ENCODE measurements around the gene SP110. TPM values are rescaled to one million over a fixed set of nuclear protein-coding genes. Genes with fewer than 3 reads are reported as not detected.

Gene SP110
- total and polyA plus RNA-seq, 9 of the 15 experiments (the other 6 are each of a cell fraction or from before 2014, with no cell fraction given), result 3.6 to 11.0 (median 7.1) TPM

- Histone ChIP-seq H2AFZ (ENCODE audit: low read depth, low read length) (no peak overlapping the region), H3K9me1 (ENCODE audit: control insufficient read depth, insufficient read depth, low read length) (no peaks in the 10 kb centered on the region), H3K27me3 (ENCODE audit: control insufficient read depth in 2 of 2, insufficient read depth in 2 of 2, low read length in 2 of 2) (peaks cover 0 to 21% of the 10 kb centered on the region in 2 experiments; a peak in 4 of 5 replicates), H4K20me1 (replicated peaks; ENCODE audit: control insufficient read depth, insufficient read depth, low read length) (no peaks in the 10 kb centered on the region), H3K4me2 (ENCODE audit: insufficient read depth, low read length) (no peak overlapping the region), H3K4me3 (no peak overlapping the region), H3K9ac (ENCODE audit: insufficient read depth in 1 of 2, low read depth in 2 of 2, low read length in 2 of 2) (no peak overlapping the region), H3K36me3 (ENCODE audit: control insufficient read depth, insufficient read depth, low read length) (no peaks in the 10 kb centered on the region), H3K4me1 (replicated peaks in 1 of 2; ENCODE audit: control insufficient read depth in 2 of 2, insufficient read depth in 2 of 2, low read length in 2 of 2) (no peaks in the 10 kb centered on the region; a peak in 2 of 5 replicates), H3K27ac (ENCODE audit: extremely low read depth, low read depth, low read length) (no peak overlapping the region), H3K79me2 (ENCODE audit: control insufficient read depth, insufficient read depth, low read length) (no peaks in the 10 kb centered on the region), H3K9me3 (replicated peaks; ENCODE audit: control insufficient read depth, insufficient read depth, low read depth, low read length) (no peaks in the 10 kb centered on the region)
- ChIA-PET CTCF (ENCODE audit: low intra/inter-chr PET ratio) (no interaction called here), POLR2A (interaction anchor here (1.2 kb wide), 1 partner anchor 12 kb away, joined by 4 read pairs; no protein-coding TSS in a partner anchor)
- in situ Hi-C loops (cut with MboI) (no loop called here), intact Hi-C loops (cut with micrococcal nuclease) (no loop called here)
- no TSS peak for BruUV-seq (replicated peaks)
- FAIRE-seq, result no peak
- WGBS (ENCODE audit: insufficient coverage, low coverage, missing lambda C conversion rate), result 29% methylated on average over 4 of the region's 4 CpGs
- DNase-seq (ENCODE audit: extremely low read depth in 1 of 4, low spot score in 3 of 4), result no peak
- TF ChIP-seq SMARCC2 (IDR thresholded peaks at IDR 0.05; ENCODE audit: low read depth), result no peak
- TF ChIP-seq SREBF2 (CRISPR knock-in tag; IDR thresholded peaks at IDR 0.05), result no peak
- TF ChIP-seq PHF8 (IDR thresholded peaks at IDR 0.05; ENCODE audit: borderline replicate concordance, low read length), result no peak
- no peak for TF ChIP-seq NCOR1 (IDR thresholded peaks at IDR 0.05)
- TF ChIP-seq ZEB2 (IDR thresholded peaks at IDR 0.05), result no peak
- no peak for TF ChIP-seq ZNF277 (CRISPR knock-in tag; IDR thresholded peaks at IDR 0.05; ENCODE audit: borderline replicate concordance)
- TF ChIP-seq ZNF717 (CRISPR knock-in tag; IDR thresholded peaks at IDR 0.05), result no peak
- no peak for TF ChIP-seq BDP1 (IDR thresholded peaks at IDR 0.05; ENCODE audit: insufficient read depth, insufficient read length)
- no peak for TF ChIP-seq PTBP1 (IDR thresholded peaks at IDR 0.05; ENCODE audit: low read depth, low read length)
- TF ChIP-seq ZNF707 (CRISPR knock-in tag; conservative IDR thresholded peaks at IDR 0.05), result no peak
- TF ChIP-seq RB1 (IDR thresholded peaks at IDR 0.05; ENCODE audit: low read depth), result no peak
- TF ChIP-seq MED1 (CRISPR knock-in tag; IDR thresholded peaks at IDR 0.05; ENCODE audit: borderline replicate concordance), result no peak
- no peak for TF ChIP-seq ZBTB43 (CRISPR knock-in tag; IDR thresholded peaks at IDR 0.05)
- no peak for TF ChIP-seq TSHZ1 (CRISPR knock-in tag; IDR thresholded peaks at IDR 0.05)
- no peak for TF ChIP-seq MTA1 (IDR thresholded peaks at IDR 0.05; ENCODE audit: borderline replicate concordance)
- no peak for TF ChIP-seq ZC3H8 (IDR thresholded peaks at IDR 0.05)
- TF ChIP-seq MITF (IDR thresholded peaks at IDR 0.05), result no peak
- ATAC-seq, result no peak
These were observed 47.6 kb downstream of the SP110 start for GRCh38 chr2:230172156-230172555.

All from K562 (cell line).